K562 (cell line): ENCODE measurements around the gene PHF5A. TPM values are rescaled to one million over a fixed set of nuclear protein-coding genes. Genes with fewer than 3 reads are reported as not detected.
A peak's percentile ranks its signal among the peaks of the same experiment; 100 is the strongest.

Source experiments
- ATAC-seq: fragments of 200-7000 bp; cut with Tn5 transposase; 3 replicates; pipeline ENCODE4 v1.9.1; 2020; ENCODE audit warnings: moderate library complexity
- Bru-seq: library from RNA; stranded (reverse); fragments of 400-500 nt; gene quantifications from one replicate; lab custom pipeline; 2021; lab: Mats Ljungman, UMichigan
- BruChase-seq, 2 experiments: library from RNA; stranded (reverse); fragments of 400-500 nt; gene quantifications; one replicate each; lab custom pipeline; 2021; lab: Mats Ljungman, UMichigan
- BruUV-seq: library from RNA; stranded (reverse); fragments of 400-500 nt; replicated peaks from 2 replicates; lab custom pipeline; 2021; lab: Mats Ljungman, UMichigan
- CTCF ChIA-PET: fragments of 300-600 bp; formaldehyde crosslinking; extraction: SDS; loops from one replicate; lab custom pipeline; 2021; ENCODE audit warnings: low intra/inter-chr PET ratio; lab: Yijun Ruan, JAX
- POLR2A ChIA-PET: fragments of 300-600, 350-650 bp; sonication (Branson Sonifier 250); formaldehyde crosslinking; extraction: SDS; loops from one replicate; lab custom pipeline; 2021; ENCODE audit warnings: antibody characterized with exemption, inconsistent platforms; lab: Yijun Ruan, JAX
- DNase-seq, 4 experiments: peaks; one replicate each; pipeline versions ENCODE4 v3.0.0 to v3.0.0-alpha.2; 2011 to 2018; ENCODE audit warnings: low spot score in 3 of 4, mixed read lengths in 3 of 4; ENCODE audit errors: extremely low read depth in 1 of 4
- FAIRE-seq: peaks from 2 replicates; lab custom pipeline; 2011; peaks lifted over from hg19 to GRCh38; lab: Jason Lieb, UNC
- H2AFZ ChIP-seq: 2 replicates; pipeline ENCODE4 v1.6.0; 2011; ENCODE audit warnings: low read depth, low read length, control low read depth, inconsistent platforms
- H3K27ac ChIP-seq: fragments of 200-600 bp; 3 replicates; pipeline ENCODE4 v1.8.0; 2011; ENCODE audit warnings: low read depth, mild to moderate bottlenecking, control low read depth, inconsistent platforms, low read length, moderate library complexity, mixed read lengths; ENCODE audit errors: extremely low read depth
- H3K27me3 ChIP-seq, 2 experiments: fragments of 300-600 bp in 1 of 2; 2 replicates in 1 of 2; 3 replicates in 1 of 2; pipeline versions ENCODE4 v1.6.0 to v1.8.0; 2011; ENCODE audit warnings: inconsistent platforms in 2 of 2, low read length in 2 of 2, mild to moderate bottlenecking in 1 of 2, mixed read lengths in 1 of 2, moderate library complexity in 1 of 2; ENCODE audit not compliant: control insufficient read depth in 2 of 2, insufficient read depth in 2 of 2
- H3K36me3 ChIP-seq: fragments of 300-600 bp; 3 replicates; pipeline ENCODE4 v1.8.0; 2011; ENCODE audit warnings: mild to moderate bottlenecking, low read length, inconsistent platforms; ENCODE audit not compliant: control insufficient read depth, insufficient read depth
- H3K4me1 ChIP-seq, 2 experiments: fragments of 200-600 bp in 1 of 2; replicated peaks in 1 of 2; 2 replicates in 1 of 2; 3 replicates in 1 of 2; pipeline versions ENCODE4 v1.5.1 to v1.8.0; 2011; ENCODE audit warnings: inconsistent platforms in 2 of 2, low read length in 2 of 2, mild to moderate bottlenecking in 1 of 2, mixed read lengths in 1 of 2, moderate library complexity in 1 of 2; ENCODE audit not compliant: control insufficient read depth in 2 of 2, insufficient read depth in 2 of 2
- H3K4me2 ChIP-seq: 2 replicates; pipeline ENCODE4 v1.6.1; 2011; ENCODE audit warnings: low read length, control low read depth, inconsistent platforms, mixed read lengths; ENCODE audit not compliant: insufficient read depth
- H3K4me3 ChIP-seq: fragments of 200-600 bp; sonication (generic), shearing (Covaris generic); 2 replicates; pipeline ENCODE4 v1.5.1; 2016; ENCODE audit warnings: control low read depth, inconsistent platforms
- H3K79me2 ChIP-seq: fragments of 200-600 bp; 3 replicates; pipeline ENCODE4 v1.8.0; 2011; ENCODE audit warnings: low read length, inconsistent platforms; ENCODE audit not compliant: control insufficient read depth, insufficient read depth
- H3K9ac ChIP-seq, 2 experiments: 2 replicates each; pipeline versions ENCODE4 v1.6.0 to v1.6.1; 2011; ENCODE audit warnings: low read depth in 2 of 2, low read length in 2 of 2, control low read depth in 1 of 2, inconsistent platforms in 1 of 2, mild to moderate bottlenecking in 1 of 2, mixed read lengths in 1 of 2; ENCODE audit not compliant: insufficient read depth in 1 of 2
- H3K9me1 ChIP-seq: one replicate; pipeline ENCODE4 v1.6.0; 2011; ENCODE audit warnings: inconsistent platforms, mild to moderate bottlenecking, low read length, moderate library complexity; ENCODE audit not compliant: control insufficient read depth, insufficient read depth
- H3K9me3 ChIP-seq: replicated peaks from 2 replicates; pipeline ENCODE4 v1.5.1; 2011; ENCODE audit warnings: low read depth, low read length, inconsistent platforms; ENCODE audit not compliant: control insufficient read depth, insufficient read depth
- H4K20me1 ChIP-seq: replicated peaks from 2 replicates; pipeline ENCODE4 v1.6.1; 2011; ENCODE audit warnings: low read length, inconsistent platforms, mixed read lengths; ENCODE audit not compliant: control insufficient read depth, insufficient read depth
- CBX3 ChIP-seq, 2 experiments: IDR thresholded peaks; 1 replicate in 1 of 2; 2 replicates in 1 of 2; pipeline ENCODE4 v1.6.1; 2012; ENCODE audit warnings: inconsistent platforms in 2 of 2, low read length in 2 of 2, borderline replicate concordance in 1 of 2, control low read depth in 1 of 2
- HMG20A ChIP-seq: fragments of 450-650 bp; formaldehyde crosslinking; conservative IDR thresholded peaks from 2 replicates; pipeline ENCODE4 v1.4.0; 2020; ENCODE audit warnings: mild to moderate bottlenecking, mixed read lengths
- JUND ChIP-seq, 2 experiments: IDR thresholded peaks; 2 replicates in 1 of 2; 3 replicates in 1 of 2; pipeline ENCODE4 v1.6.1; 2011; ENCODE audit warnings: borderline replicate concordance in 2 of 2, low read depth in 2 of 2, low read length in 2 of 2, improper control_type of control experiment in 1 of 2, missing biosample characterization in 1 of 2, missing genetic modification characterization in 1 of 2, missing genetic modification reagents in 1 of 2
- PHF21A ChIP-seq: fragments of 450-650 bp; IDR thresholded peaks from 2 replicates; pipeline ENCODE4 v1.6.1; 2017; ENCODE audit warnings: low read depth, borderline replicate concordance
- SETDB1 ChIP-seq: IDR thresholded peaks from one replicate; pipeline ENCODE4 v1.6.1; 2012; ENCODE audit warnings: low read length, control low read depth, inconsistent platforms
- TOE1 ChIP-seq, 2 experiments: fragments of 450-650 bp in 1 of 2; sonication (generic) in 1 of 2; formaldehyde crosslinking in 1 of 2; IDR thresholded peaks; 2 replicates each; pipeline versions ENCODE4 v1.7.1 to v1.8.0; 2016 to 2022; ENCODE audit warnings: borderline replicate concordance in 2 of 2, mild to moderate bottlenecking in 2 of 2, antibody characterized with exemption in 1 of 2, inconsistent platforms in 1 of 2, low read depth in 1 of 2, missing genetic modification reagents in 1 of 2, moderate library complexity in 1 of 2
- WGBS: fragments of 100-300 bp; shearing (Covaris generic); methylation state at CpG from one replicate; pipeline ENCODE4 v1.1.6; 2016; ENCODE audit warnings: low coverage, mixed read lengths; ENCODE audit not compliant: insufficient coverage; ENCODE audit errors: missing lambda C conversion rate; 5-methylcytosine and 5-hydroxymethylcytosine counted together
- in situ Hi-C: fragments of 300-500 bp; cut with MboI; formaldehyde crosslinking; loops from 4 replicates; pipeline ENCODE4 v1.15.0; 2018; ENCODE audit warnings: inconsistent platforms, mixed read lengths
- intact Hi-C: fragments of 100-400 bp; cut with micrococcal nuclease; formaldehyde crosslinking; loops from 2 replicates; pipeline ENCODE4 v1.14.2; 2022
- long read RNA-seq, 3 experiments: library from polyadenylated mRNA in 2 of 3; library from RNA in 1 of 3; unstranded in 2 of 3; stranded (forward) in 1 of 3; transcript quantifications; one replicate each; pipeline ENCODE4 v2.0.0, GENCODE V29; 2019 to 2022
- polyA minus RNA-seq, 3 experiments: library from RNA; depleted of rRNA, polyadenylated mRNA; stranded (reverse); fragments of >200 nt; gene quantifications; 2 replicates each; pipeline ENCODE4 v1.2.3, GENCODE V29; 2011
- polyA plus RNA-seq, 8 experiments: library from polyadenylated mRNA; depleted of rRNA in 4 of 8; stranded (reverse) in 5 of 8; unstranded in 3 of 8; fragments of >200 nt; fragmentation: Nextera tagmentation in 2 of 8; fragmentation: Illumina TruSeq in 1 of 8; extraction: Ambion mirVana in 2 of 8; extraction: Trizol in 1 of 8; gene quantifications; 2 replicates each; pipeline versions ENCODE4 v1.2.1 to v1.2.3, GENCODE V29; 2011 to 2014; ENCODE audit warnings: inconsistent platforms in 1 of 8, missing spikeins in 1 of 8
- total RNA-seq, 7 experiments: library from RNA; depleted of rRNA in 6 of 7; stranded (reverse); fragments of >200 nt in 6 of 7; fragmentation: Illumina TruSeq in 2 of 7; extraction: Trizol in 2 of 7; gene quantifications; 2 replicates each; pipeline versions ENCODE4 v1.2.1 to v1.2.3, GENCODE V29; 2011 to 2021; ENCODE audit warnings: low replicate concordance in 1 of 7
- TF ChIP-seq, protein P1 (sequence below): sonication (generic); formaldehyde crosslinking; IDR thresholded peaks from 2 replicates; pipeline ENCODE4 v1.8.0; 2023; ENCODE audit warnings: mild to moderate bottlenecking, missing genetic modification reagents

PHF5A gene, protein sequence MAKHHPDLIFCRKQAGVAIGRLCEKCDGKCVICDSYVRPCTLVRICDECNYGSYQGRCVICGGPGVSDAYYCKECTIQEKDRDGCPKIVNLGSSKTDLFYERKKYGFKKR
- 13.0 and 18.7 TPM in 2 replicates for total RNA-seq (2011; cell fraction: chromatin; rRNA removed; ENCODE audit: low replicate concordance)
- 18.2 and 18.6 TPM in 2 replicates for total RNA-seq (2011; cell fraction: nucleolus; rRNA removed)
- 19.8 and 20.8 TPM in 2 replicates for total RNA-seq (2011; cell fraction: nucleoplasm; rRNA removed)
- total RNA-seq (2014; rRNA removed): 92.7 and 94.8 TPM in 2 replicates
- total RNA-seq (2014; rRNA removed; fragmentation: Illumina TruSeq; extraction: Trizol): 112 and 117 TPM in 2 replicates
- total RNA-seq (2015; rRNA removed; fragmentation: Illumina TruSeq; extraction: Trizol): 97.7 and 101 TPM in 2 replicates
- 69.5 and 73.2 TPM in 2 replicates for total RNA-seq (2021)
- 94.3 and 119 TPM in 2 replicates for polyA plus RNA-seq (2011; rRNA removed)
- polyA plus RNA-seq (2011; cell fraction: cytosol; rRNA removed): 65.2 and 100 TPM in 2 replicates
- polyA plus RNA-seq (2011; cell fraction: nucleus; rRNA removed): 24.5 and 36.1 TPM in 2 replicates
- 39.8 and 74.3 TPM in 2 replicates for polyA plus RNA-seq (2012)
- polyA plus RNA-seq (2014; fragmentation: Illumina TruSeq; extraction: Trizol): 101 and 109 TPM in 2 replicates
- polyA plus RNA-seq (2014; fragmentation: Nextera tagmentation; extraction: Ambion mirVana): 10 to 100 TPM; 14.2 to 30.9 TPM
- polyA plus RNA-seq (2014; rRNA removed): 144 and 150 TPM in 2 replicates
- polyA minus RNA-seq (2011; rRNA and poly(A)+ RNA removed): 45.3 and 47.4 TPM in 2 replicates
- polyA minus RNA-seq (2011; cell fraction: cytosol; rRNA and poly(A)+ RNA removed): 10.5 and 16.9 TPM in 2 replicates
- 6.3 and 9.4 TPM in 2 replicates for polyA minus RNA-seq (2011; cell fraction: nucleus; rRNA and poly(A)+ RNA removed)
- Bru-seq, nascent RNA: percentile 90 among the genes with signal in this experiment
- BruChase-seq, experiment 1, labeled RNA remaining after a 2-hour chase: percentile 87 among the genes with signal in this experiment
- percentile 85 among the genes with signal in this experiment for BruChase-seq, experiment 2, labeled RNA remaining after a 6-hour chase
- long read RNA-seq, experiment 1, transcript PHF5A-201 (4 exons, 1,086 nt): major isoform, 23 of 59 reads
- long read RNA-seq, experiment 1, partial matches to known transcripts: 2 of 59 reads
- long read RNA-seq, experiment 1, other reads (novel, unspliced or antisense): 34 of 59 reads
- long read RNA-seq, experiment 2, transcript PHF5A-201 (4 exons, 1,086 nt): major isoform, 56 of 81 reads
- long read RNA-seq, experiment 2, partial matches to known transcripts: 10 of 81 reads
- long read RNA-seq, experiment 2, other reads (novel, unspliced or antisense): 15 of 81 reads
- long read RNA-seq, experiment 3, transcript PHF5A-201 (4 exons, 1,086 nt): major isoform, 104 of 115 reads
- long read RNA-seq, experiment 3, partial matches to known transcripts: 1 of 115 reads
- long read RNA-seq, experiment 3, other reads (novel, unspliced or antisense): 6 of 115 reads

GRCh38 chr22:41468381-41469217, at the start of gene PHF5A, which contains the start of gene ACO2:
TSS of gene PHF5A (minus strand) at chr22:41468692. CDS start at chr22:41468653, 39 bp downstream.
TSS of gene ACO2 (plus strand) at chr22:41469117. CDS start at chr22:41469147, 30 bp downstream.
- ChIA-PET CTCF (no interaction called here), POLR2A (interaction anchor here (0.6 to 4.7 kb wide), 17 partner anchors 9 to 1747 kb away, joined by 3 to 36 read pairs (median 5); partner anchors contain the start of genes DESI1, TEF, TOB2 and XRCC6)
- DNase-seq (peak; percentile 77 to 96 (median 85)), ATAC-seq (peak; percentile 96), FAIRE-seq (peak; percentile 98)
- Histone ChIP-seq H3K9ac (peak within 1 kb of the TSS; percentile 96), H3K27me3 (no peaks in the 10 kb centered on the region), H3K9me1 (peaks cover 3% of the 10 kb centered on the region), H3K4me2 (peak within 1 kb of the TSS; percentile 88), H3K9me3 (no peaks in the 10 kb centered on the region), H3K36me3 (peaks cover 76% of the 10 kb centered on the region), H3K4me3 (peak within 1 kb of the TSS; percentile 89), H2AFZ (peak within 1 kb of the TSS; percentile 99), H3K4me1 (peaks cover 0 to 9% of the 10 kb centered on the region in 2 experiments; a peak in 2 of 5 replicates), H3K79me2 (peaks cover 83% of the 10 kb centered on the region), H3K27ac (peak within 1 kb of the TSS; percentile 97), H4K20me1 (0 out of 2 replicates have a peak, but pooled peaks cover 4% of the 10 kb centered on the region)
- no TSS peak for BruUV-seq
- WGBS: 1% methylated on average over 30 of the region's 51 CpGs
- intact Hi-C loops (loop anchor here (2.0 to 10.0 kb wide), 3 partner anchors 20 to 184 kb away; partner anchors contain the start of gene RANGAP1), in situ Hi-C loops (no loop called here)
- TF ChIP-seq HMG20A (CRISPR knock-in tag): no peak
- TF ChIP-seq JUND (IDR thresholded peaks at IDR 0.05; ENCODE audit: borderline replicate concordance, low read depth, low read length): peak; percentile 35
- 0 out of 3 replicates have a peak, but pooled peaks have one; percentile 10 for TF ChIP-seq JUND (tag; IDR thresholded peaks at IDR 0.05; ENCODE audit: borderline replicate concordance, low read depth, low read length)
- TF ChIP-seq, protein P1, sequence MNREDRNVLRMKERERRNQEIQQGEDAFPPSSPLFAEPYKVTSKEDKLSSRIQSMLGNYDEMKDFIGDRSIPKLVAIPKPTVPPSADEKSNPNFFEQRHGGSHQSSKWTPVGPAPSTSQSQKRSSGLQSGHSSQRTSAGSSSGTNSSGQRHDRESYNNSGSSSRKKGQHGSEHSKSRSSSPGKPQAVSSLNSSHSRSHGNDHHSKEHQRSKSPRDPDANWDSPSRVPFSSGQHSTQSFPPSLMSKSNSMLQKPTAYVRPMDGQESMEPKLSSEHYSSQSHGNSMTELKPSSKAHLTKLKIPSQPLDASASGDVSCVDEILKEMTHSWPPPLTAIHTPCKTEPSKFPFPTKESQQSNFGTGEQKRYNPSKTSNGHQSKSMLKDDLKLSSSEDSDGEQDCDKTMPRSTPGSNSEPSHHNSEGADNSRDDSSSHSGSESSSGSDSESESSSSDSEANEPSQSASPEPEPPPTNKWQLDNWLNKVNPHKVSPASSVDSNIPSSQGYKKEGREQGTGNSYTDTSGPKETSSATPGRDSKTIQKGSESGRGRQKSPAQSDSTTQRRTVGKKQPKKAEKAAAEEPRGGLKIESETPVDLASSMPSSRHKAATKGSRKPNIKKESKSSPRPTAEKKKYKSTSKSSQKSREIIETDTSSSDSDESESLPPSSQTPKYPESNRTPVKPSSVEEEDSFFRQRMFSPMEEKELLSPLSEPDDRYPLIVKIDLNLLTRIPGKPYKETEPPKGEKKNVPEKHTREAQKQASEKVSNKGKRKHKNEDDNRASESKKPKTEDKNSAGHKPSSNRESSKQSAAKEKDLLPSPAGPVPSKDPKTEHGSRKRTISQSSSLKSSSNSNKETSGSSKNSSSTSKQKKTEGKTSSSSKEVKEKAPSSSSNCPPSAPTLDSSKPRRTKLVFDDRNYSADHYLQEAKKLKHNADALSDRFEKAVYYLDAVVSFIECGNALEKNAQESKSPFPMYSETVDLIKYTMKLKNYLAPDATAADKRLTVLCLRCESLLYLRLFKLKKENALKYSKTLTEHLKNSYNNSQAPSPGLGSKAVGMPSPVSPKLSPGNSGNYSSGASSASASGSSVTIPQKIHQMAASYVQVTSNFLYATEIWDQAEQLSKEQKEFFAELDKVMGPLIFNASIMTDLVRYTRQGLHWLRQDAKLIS (CRISPR knock-in tag): no peak; the same call in 1 of the 2 replicates
- peak; percentile 93 for TF ChIP-seq TOE1 (IDR thresholded peaks at IDR 0.05; ENCODE audit: borderline replicate concordance)
- TF ChIP-seq TOE1 (CRISPR knock-in tag; IDR thresholded peaks at IDR 0.05; ENCODE audit: borderline replicate concordance, low read depth): no peak
- TF ChIP-seq CBX3 (IDR thresholded peaks at IDR 0.05; ENCODE audit: borderline replicate concordance in 1 of 2, low read length in 2 of 2): peak in 1 of 2 experiments; percentile 11; a peak in 1 of 3 replicates
- peak; percentile 46 for TF ChIP-seq SETDB1
- TF ChIP-seq PHF21A: peak; percentile 98
